A673 (cell line): ENCODE measurements around the gene MMS22L. TPM values are rescaled to one million over a fixed set of nuclear protein-coding genes. Genes with fewer than 3 reads are reported as not detected.

Experiments
- BruUV-seq: library from RNA; stranded (reverse); fragments of 400-500 nt; replicated peaks from 2 replicates; lab custom pipeline; 2021; lab: Mats Ljungman, UMichigan
- CTCF ChIA-PET: fragments of 300-600 bp; sonication (Branson Sonifier 250); formaldehyde crosslinking; loops from one replicate; lab custom pipeline; 2022; ENCODE audit warnings: antibody characterized with exemption; lab: Charles Lee
- POLR2A ChIA-PET: fragments of 300-600 bp; sonication (Branson Sonifier 250); formaldehyde crosslinking; loops from one replicate; lab custom pipeline; 2022; ENCODE audit warnings: antibody characterized with exemption; ENCODE audit not compliant: low non-redundant PET; lab: Charles Lee
- DNase-seq: peaks from one replicate; pipeline ENCODE4 v3.0.0-alpha.2; 2015; ENCODE audit warnings: low spot score
- H3K27ac ChIP-seq: fragments of 200-600 bp; sonication (generic); 2 replicates; pipeline ENCODE4 v1.5.1; 2016; ENCODE audit warnings: mixed run types, low read depth, mild to moderate bottlenecking, mixed read lengths, antibody characterized with exemption, low read length; ENCODE audit not compliant: poor library complexity, severe bottlenecking
- H3K27me3 ChIP-seq: fragments of 200-600 bp; sonication (generic); replicated peaks from 2 replicates; pipeline ENCODE4 v1.6.1; 2017; ENCODE audit warnings: mixed run types, low read depth, mild to moderate bottlenecking, mixed read lengths, antibody characterized with exemption, low read length; ENCODE audit not compliant: insufficient read depth, poor library complexity
- H3K36me3 ChIP-seq: fragments of 200-600 bp; sonication (generic); 2 replicates; pipeline ENCODE4 v1.6.1; 2016; ENCODE audit warnings: mixed run types, mild to moderate bottlenecking, mixed read lengths, antibody characterized with exemption, low read length; ENCODE audit not compliant: insufficient read depth, poor library complexity, severe bottlenecking
- H3K4me1 ChIP-seq: fragments of 200-600 bp; sonication (generic); 2 replicates; pipeline ENCODE4 v1.6.1; 2017; ENCODE audit warnings: mixed run types, mild to moderate bottlenecking, mixed read lengths, antibody characterized with exemption, low read length; ENCODE audit not compliant: insufficient read depth, poor library complexity, severe bottlenecking
- H3K4me3 ChIP-seq: fragments of 200-600 bp; sonication (generic); 2 replicates; pipeline ENCODE4 v1.5.1; 2016; ENCODE audit warnings: low read depth, mixed run types, mild to moderate bottlenecking, mixed read lengths, low read length; ENCODE audit not compliant: poor library complexity, severe bottlenecking
- H3K9me3 ChIP-seq: fragments of 200-600 bp; sonication (generic); 2 replicates; pipeline ENCODE4 v1.6.1; 2016; ENCODE audit warnings: mixed run types, low read depth, mild to moderate bottlenecking, mixed read lengths, antibody characterized with exemption, low read length; ENCODE audit not compliant: poor library complexity, severe bottlenecking
- CTCF ChIP-seq: fragments of 300-800, 200-600 bp; sonication (generic); conservative IDR thresholded peaks from 2 replicates; pipeline ENCODE4 v1.5.1; 2017; ENCODE audit warnings: low read depth, mild to moderate bottlenecking, antibody characterized with exemption, low read length, moderate library complexity, mixed read lengths
- EZH2 ChIP-seq: fragments of 200-600 bp; sonication (generic); IDR thresholded peaks from 2 replicates; pipeline ENCODE4 v1.6.1; 2017; ENCODE audit warnings: borderline replicate concordance, low read depth, mild to moderate bottlenecking, mixed read lengths, antibody characterized with exemption, low read length; ENCODE audit not compliant: poor library complexity, severe bottlenecking
- intact Hi-C: fragments of 100-400 bp; cut with micrococcal nuclease; formaldehyde crosslinking; loops from one replicate; pipeline ENCODE4 v1.10.0; 2022; ENCODE audit not compliant: unreplicated experiment
- total RNA-seq: library from RNA; stranded (reverse); gene quantifications from 2 replicates; pipeline ENCODE4 v1.2.3, GENCODE V29; 2021

Gene MMS22L
- total RNA-seq, 1 experiment from 2014 or later: 59.2 TPM

- TF ChIP-seq EZH2 (no peak), CTCF (no peak)
- POLR2A ChIA-PET: no interaction called here
- H3K27ac ChIP-seq: no peak overlapping the region
- no peak overlapping the region for H3K4me3 ChIP-seq
- H3K4me1 ChIP-seq: no peaks in the 10 kb centered on the region
- DNase-seq: no peak
- intact Hi-C loops: no loop called here
- CTCF ChIA-PET: no interaction called here
- peaks cover 11% of the 10 kb centered on the region for H3K9me3 ChIP-seq
- no peaks in the 10 kb centered on the region for H3K27me3 ChIP-seq
- peaks cover 78% of the 10 kb centered on the region for H3K36me3 ChIP-seq
- no TSS peak for BruUV-seq
Observed at GRCh38 chr6:97262676-97263075, 20.3 kb downstream of the MMS22L start.

GRCh38 chr6:97246842-97247241, 36.2 kb downstream of the MMS22L start:
- ChIA-PET CTCF (no interaction called here), POLR2A (no interaction called here)
- Histone ChIP-seq H3K36me3 (peaks cover 42% of the 10 kb centered on the region), H3K4me1 (no peaks in the 10 kb centered on the region), H3K27ac (no peak overlapping the region), H3K9me3 (no peaks in the 10 kb centered on the region), H3K27me3 (no peaks in the 10 kb centered on the region), H3K4me3 (no peak overlapping the region)
- TF ChIP-seq EZH2 (no peak), CTCF (no peak)
- intact Hi-C loops: no loop called here
- no TSS peak for BruUV-seq
- no peak for DNase-seq

GRCh38 chr6:97240222-97240621, 42.8 kb downstream of the MMS22L start:
- intact Hi-C loops: no loop called here
- CTCF ChIA-PET: no interaction called here
- DNase-seq: no peak
- no peak for TF ChIP-seq CTCF
- no peak for TF ChIP-seq EZH2
- H3K36me3 ChIP-seq: peaks cover 27% of the 10 kb centered on the region
- H3K4me1 ChIP-seq: no peaks in the 10 kb centered on the region
- H3K4me3 ChIP-seq: no peak overlapping the region
- POLR2A ChIA-PET: no interaction called here
- no peak overlapping the region for H3K27ac ChIP-seq
- BruUV-seq: no TSS peak
- no peaks in the 10 kb centered on the region for H3K27me3 ChIP-seq
- H3K9me3 ChIP-seq: no peaks in the 10 kb centered on the region
